Measurements from ENCODE around the gene LRGUK.

DNA sequence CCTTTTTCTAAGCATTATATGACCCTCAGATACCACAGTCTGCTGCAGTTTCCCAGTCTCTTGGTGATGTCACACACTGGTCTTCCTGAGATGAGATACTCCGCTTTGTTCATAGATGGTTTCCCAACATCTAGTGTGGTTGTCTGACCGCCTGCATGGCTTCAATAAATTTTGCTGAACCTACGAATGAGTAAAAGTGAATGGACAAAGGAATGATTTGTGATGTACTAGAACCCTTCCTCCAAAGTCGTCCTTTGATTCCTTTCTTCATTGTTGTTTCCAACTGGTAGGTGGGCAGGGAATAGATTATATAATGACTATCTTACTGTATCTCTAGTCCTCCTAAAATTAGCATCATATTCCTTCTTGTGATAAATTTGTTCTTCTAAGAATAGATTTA lies 107.1 kb downstream of the LRGUK start:
- TF ChIP-seq CTCF (IDR thresholded peaks at IDR 0.05 in 4 of 5, conservative IDR thresholded peaks at IDR 0.05 in 1 of 5): no peak
- TF ChIP-seq POLR2A (IDR thresholded peaks at IDR 0.05): no peak
